Stimulated activated naive CD8-positive, alpha-beta T cell treated with anti-CD3 and anti-CD28 coated beads, Interleukin-15, Interleukin-2, amounts not matched to agents 100 ng/mL and 50 ng/mL, for 24 hours (primary cell): ENCODE measurements around the gene GRIN2A.

ENCODE experiments used
- H3K27ac Mint-ChIP-seq: one replicate; pipeline ENCODE4 v1.8.0; 2021; ENCODE audit warnings: mild to moderate bottlenecking, mixed read lengths
- H3K27me3 Mint-ChIP-seq: one replicate; pipeline ENCODE4 v1.8.0; 2021; ENCODE audit warnings: mixed read lengths
- H3K36me3 Mint-ChIP-seq: one replicate; pipeline ENCODE4 v1.8.0; 2021; ENCODE audit warnings: low read depth, mixed read lengths
- H3K4me1 Mint-ChIP-seq: one replicate; pipeline ENCODE4 v1.8.0; 2021; ENCODE audit warnings: low read depth, mixed read lengths
- H3K4me3 Mint-ChIP-seq: one replicate; pipeline ENCODE4 v1.8.0; 2021; ENCODE audit warnings: mild to moderate bottlenecking, mixed read lengths
- H3K9me3 Mint-ChIP-seq: one replicate; pipeline ENCODE4 v1.8.0; 2021; ENCODE audit warnings: mixed read lengths

GRIN2A gene

DNA sequence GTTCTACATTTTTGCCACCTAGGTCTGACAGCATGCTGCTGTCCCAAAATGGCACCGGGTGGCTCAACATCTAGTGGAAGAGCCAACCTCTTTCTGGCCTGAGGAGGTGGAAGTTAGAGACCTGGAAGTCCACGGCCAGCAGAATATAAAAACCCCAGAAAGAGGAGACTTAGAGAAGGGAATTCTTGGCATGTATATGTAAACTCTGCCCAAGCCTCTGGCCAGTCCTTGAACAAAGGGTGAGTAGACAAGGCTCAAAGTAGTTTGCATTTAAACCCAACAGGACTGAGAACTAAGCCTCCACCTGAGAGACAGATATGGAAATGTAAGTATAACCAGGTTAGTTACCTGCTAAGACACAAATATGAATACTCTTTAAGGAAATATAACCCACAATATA, 210.3 kb downstream of the GRIN2A start:
- H3K4me1 Mint-ChIP-seq = peaks cover 2% of the 10 kb centered on the region
- H3K36me3 Mint-ChIP-seq = no peaks in the 10 kb centered on the region
- H3K4me3 Mint-ChIP-seq = no peak overlapping the region
- peaks cover 20% of the 10 kb centered on the region for H3K27me3 Mint-ChIP-seq
- H3K9me3 Mint-ChIP-seq = peaks cover 10% of the 10 kb centered on the region
- H3K27ac Mint-ChIP-seq = no peak overlapping the region

DNA sequence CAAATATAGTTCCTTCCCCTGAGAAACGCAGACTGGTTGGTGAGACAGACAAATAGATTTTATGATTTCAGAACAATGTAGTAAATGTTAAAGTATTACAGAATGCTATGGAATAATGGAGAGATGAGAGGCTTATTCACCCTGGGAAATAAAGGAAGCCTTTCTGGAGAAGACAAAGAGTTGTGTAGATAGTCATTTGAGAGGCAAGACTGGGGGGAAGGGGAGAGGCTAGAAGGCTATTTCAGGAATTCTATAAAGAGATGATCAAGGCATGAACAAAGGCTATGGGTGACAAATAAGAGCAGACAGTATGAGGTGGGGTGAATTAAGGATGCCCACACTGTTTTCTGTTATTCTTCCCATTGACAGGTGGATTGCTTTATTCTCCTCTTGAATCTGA, 211.4 kb downstream of the GRIN2A start:
- Mint-ChIP-seq H3K36me3 (no peaks in the 10 kb centered on the region), H3K27me3 (peaks cover 20% of the 10 kb centered on the region), H3K9me3 (peaks cover 10% of the 10 kb centered on the region), H3K27ac (no peak overlapping the region), H3K4me1 (peaks cover 7% of the 10 kb centered on the region), H3K4me3 (no peak overlapping the region)

DNA sequence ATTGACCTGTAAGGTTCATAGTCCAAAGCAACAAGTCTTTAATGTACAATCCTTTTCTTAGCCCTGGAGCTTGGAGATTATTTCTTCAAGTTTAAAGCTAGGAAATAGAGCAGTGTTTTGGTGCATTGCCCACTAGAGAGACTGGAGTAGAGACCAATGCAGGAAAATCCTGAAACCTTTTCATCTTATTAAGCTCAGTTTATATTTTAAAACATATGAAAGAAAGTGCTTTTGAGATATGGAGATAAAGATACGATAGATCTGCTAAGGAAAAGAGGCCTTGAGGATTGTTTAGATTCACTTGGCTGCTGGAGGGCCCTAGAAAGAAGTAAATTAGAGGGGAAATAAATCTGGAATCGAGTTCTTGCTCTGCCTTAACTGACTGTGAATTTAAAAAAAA, 212.0 kb downstream of the GRIN2A start:
- H3K27me3 Mint-ChIP-seq = peaks cover 20% of the 10 kb centered on the region
- no peak overlapping the region for H3K4me3 Mint-ChIP-seq
- H3K27ac Mint-ChIP-seq = no peak overlapping the region
- peaks cover 10% of the 10 kb centered on the region for H3K9me3 Mint-ChIP-seq
- H3K36me3 Mint-ChIP-seq = no peaks in the 10 kb centered on the region
- H3K4me1 Mint-ChIP-seq = peaks cover 7% of the 10 kb centered on the region

DNA sequence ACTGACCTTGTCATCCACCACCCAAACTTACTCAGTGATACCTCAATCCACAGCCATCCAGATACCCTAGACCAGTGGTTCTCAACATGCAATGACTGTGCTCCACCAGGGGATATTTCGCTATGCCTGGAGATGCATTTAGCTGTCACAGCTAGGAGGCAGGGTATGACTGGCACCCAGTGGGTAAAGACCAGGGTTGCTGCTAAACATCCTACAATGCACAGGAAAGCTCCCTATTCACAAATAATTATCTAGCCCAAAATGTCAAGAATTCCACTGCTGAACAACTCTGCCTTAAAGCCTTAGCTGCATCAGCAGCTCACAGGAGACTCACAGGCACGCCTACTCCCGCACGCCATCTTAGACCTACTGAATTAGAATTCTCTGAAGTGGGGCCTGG, 212.6 kb downstream of the GRIN2A start:
- Mint-ChIP-seq H3K27me3 (peaks cover 20% of the 10 kb centered on the region), H3K9me3 (peaks cover 10% of the 10 kb centered on the region), H3K4me3 (no peak overlapping the region), H3K36me3 (no peaks in the 10 kb centered on the region), H3K27ac (no peak overlapping the region), H3K4me1 (peaks cover 7% of the 10 kb centered on the region)

DNA sequence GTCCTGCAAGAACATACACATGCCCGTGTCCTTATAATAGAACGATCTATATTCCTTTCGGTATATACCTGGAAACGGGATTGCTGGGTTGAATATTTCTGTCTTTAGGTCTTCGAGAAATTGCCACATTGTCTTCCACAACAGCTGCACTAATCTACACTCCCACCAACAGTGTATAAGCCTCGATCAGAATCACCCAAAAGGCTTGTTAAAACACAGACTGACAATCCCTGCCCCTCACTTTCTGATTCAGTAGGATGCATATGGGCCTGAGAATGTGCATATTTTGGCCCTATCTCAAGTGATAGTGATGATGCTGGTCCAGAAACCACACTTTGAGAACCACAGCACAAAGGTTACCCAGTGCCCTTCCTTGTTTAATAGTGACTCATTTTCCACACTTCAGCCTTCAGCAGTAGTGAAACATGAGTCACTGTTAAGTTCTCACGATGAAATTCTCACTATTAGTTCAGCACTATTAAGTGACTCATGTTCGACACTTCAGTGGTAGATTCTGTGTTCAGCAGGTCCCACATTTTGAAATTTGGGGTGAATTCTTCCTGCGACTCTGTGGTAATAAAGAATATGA, 215.6 kb downstream of the GRIN2A start:
- H3K27ac Mint-ChIP-seq = peak overlapping the region; percentile 14
- H3K36me3 Mint-ChIP-seq = no peaks in the 10 kb centered on the region
- H3K4me3 Mint-ChIP-seq = no peak overlapping the region
- peaks cover 7% of the 10 kb centered on the region for H3K4me1 Mint-ChIP-seq
- peaks cover 10% of the 10 kb centered on the region for H3K27me3 Mint-ChIP-seq
- peaks cover 4% of the 10 kb centered on the region for H3K9me3 Mint-ChIP-seq

DNA sequence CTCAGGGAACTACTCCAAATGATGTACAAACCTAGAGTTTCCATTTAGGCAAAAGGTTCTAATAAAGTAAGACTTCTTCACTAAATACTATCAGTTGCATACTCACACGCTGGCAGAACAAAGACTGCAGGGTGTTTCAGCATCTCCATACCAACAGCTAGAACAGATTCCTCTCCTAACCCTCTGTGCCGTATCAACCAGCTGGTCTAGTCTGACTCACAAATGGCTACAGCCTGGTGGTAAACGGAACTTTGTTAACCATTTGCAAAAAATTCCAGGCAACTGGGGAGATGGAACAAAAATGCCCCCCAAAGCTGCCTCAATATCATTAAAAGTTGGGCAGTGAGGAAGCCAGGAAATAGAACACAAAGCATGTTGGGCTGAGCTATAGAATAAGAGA, 217.1 kb downstream of the GRIN2A start:
- Mint-ChIP-seq H3K9me3 (peaks cover 4% of the 10 kb centered on the region), H3K27ac (no peak overlapping the region), H3K27me3 (peaks cover 5% of the 10 kb centered on the region), H3K4me1 (peaks cover 7% of the 10 kb centered on the region), H3K4me3 (no peak overlapping the region), H3K36me3 (no peaks in the 10 kb centered on the region)

DNA sequence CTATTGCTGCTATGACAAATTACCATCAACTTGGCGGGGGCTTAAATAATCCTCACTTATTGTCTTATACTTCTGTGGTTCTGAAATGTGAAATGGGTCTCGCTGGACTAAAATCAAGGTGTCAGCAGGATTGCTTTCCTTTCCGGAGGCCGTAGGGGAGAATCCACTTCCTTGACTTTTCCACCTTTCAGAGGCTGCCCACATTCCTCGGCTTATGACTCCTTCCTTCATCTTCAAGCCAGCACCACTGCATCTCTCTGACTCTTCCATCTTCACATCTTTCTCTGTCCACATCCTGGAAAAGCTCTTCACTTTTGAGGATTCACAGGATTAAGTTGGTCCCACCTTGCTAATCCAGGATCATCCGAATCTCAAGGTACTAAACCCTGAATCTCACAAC, 217.8 kb downstream of the GRIN2A start:
- Mint-ChIP-seq H3K4me1 (peaks cover 7% of the 10 kb centered on the region), H3K4me3 (no peak overlapping the region), H3K9me3 (peaks cover 4% of the 10 kb centered on the region), H3K36me3 (no peaks in the 10 kb centered on the region), H3K27ac (no peak overlapping the region), H3K27me3 (peaks cover 5% of the 10 kb centered on the region)

DNA sequence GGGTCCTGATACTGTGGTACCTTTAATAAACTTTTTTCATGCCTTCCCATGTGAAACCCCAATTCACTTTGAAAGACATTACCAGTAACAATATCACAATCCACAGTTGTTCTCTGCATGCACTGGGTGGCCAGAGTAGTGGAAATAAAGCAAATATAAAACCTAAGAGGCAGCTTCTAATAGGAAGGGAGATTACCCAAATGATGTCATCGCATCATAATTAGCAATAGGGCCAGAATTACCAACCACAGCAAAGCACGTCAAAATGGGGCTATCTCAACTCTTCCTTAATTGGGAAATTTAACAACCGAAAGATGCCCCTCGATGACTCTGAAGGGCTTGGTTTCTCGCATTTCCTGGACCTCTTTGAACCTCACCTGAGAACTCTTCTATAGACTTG, 224.8 kb downstream of the GRIN2A start:
- Mint-ChIP-seq H3K36me3 (no peaks in the 10 kb centered on the region), H3K4me3 (no peak overlapping the region), H3K27ac (no peak overlapping the region), H3K27me3 (no peaks in the 10 kb centered on the region), H3K4me1 (no peaks in the 10 kb centered on the region), H3K9me3 (no peaks in the 10 kb centered on the region)

DNA sequence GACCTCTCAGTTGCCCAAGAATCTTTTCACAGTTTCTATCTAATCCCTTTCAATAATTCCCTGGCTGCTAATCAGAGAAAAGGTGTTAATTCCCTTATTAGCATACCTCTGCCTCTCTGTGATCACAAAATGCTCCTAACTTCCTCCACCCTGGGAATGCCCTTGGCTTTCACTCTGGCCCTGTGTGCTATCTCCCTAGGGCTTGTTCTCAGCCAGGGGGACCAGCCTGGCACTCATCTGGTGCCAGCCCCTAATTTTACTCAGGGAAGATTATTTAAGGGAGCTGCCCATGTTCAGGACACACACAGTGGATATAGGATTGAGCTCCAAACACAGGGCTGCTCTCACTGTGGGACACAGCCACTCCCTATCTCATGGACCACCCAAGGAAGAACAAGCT, 225.2 kb downstream of the GRIN2A start:
- no peak overlapping the region for H3K27ac Mint-ChIP-seq
- no peaks in the 10 kb centered on the region for H3K36me3 Mint-ChIP-seq
- no peak overlapping the region for H3K4me3 Mint-ChIP-seq
- H3K9me3 Mint-ChIP-seq = no peaks in the 10 kb centered on the region
- no peaks in the 10 kb centered on the region for H3K27me3 Mint-ChIP-seq
- no peaks in the 10 kb centered on the region for H3K4me1 Mint-ChIP-seq

DNA sequence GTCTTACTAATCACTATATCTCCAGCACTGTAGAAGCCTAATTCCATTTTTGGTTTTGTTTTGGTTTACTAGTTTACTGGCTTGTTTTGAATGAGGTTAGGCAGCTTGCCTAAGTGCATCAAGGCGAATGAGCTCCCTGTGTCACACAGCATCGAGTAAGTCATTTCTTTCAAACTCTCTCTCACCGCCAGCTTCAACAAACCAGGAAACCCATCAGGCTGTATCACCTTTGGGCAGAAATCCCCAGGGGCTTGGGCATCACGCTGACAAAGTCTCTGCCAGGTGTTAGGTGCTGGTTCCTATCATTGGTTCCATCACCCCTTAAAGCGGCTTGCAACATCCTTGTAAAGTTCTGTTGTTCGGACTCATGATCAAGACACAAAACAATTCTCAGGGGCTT, 226.6 kb downstream of the GRIN2A start:
- no peak overlapping the region for H3K27ac Mint-ChIP-seq
- no peak overlapping the region for H3K4me3 Mint-ChIP-seq
- no peaks in the 10 kb centered on the region for H3K9me3 Mint-ChIP-seq
- no peaks in the 10 kb centered on the region for H3K36me3 Mint-ChIP-seq
- H3K4me1 Mint-ChIP-seq = no peaks in the 10 kb centered on the region
- H3K27me3 Mint-ChIP-seq = peaks cover 3% of the 10 kb centered on the region

DNA sequence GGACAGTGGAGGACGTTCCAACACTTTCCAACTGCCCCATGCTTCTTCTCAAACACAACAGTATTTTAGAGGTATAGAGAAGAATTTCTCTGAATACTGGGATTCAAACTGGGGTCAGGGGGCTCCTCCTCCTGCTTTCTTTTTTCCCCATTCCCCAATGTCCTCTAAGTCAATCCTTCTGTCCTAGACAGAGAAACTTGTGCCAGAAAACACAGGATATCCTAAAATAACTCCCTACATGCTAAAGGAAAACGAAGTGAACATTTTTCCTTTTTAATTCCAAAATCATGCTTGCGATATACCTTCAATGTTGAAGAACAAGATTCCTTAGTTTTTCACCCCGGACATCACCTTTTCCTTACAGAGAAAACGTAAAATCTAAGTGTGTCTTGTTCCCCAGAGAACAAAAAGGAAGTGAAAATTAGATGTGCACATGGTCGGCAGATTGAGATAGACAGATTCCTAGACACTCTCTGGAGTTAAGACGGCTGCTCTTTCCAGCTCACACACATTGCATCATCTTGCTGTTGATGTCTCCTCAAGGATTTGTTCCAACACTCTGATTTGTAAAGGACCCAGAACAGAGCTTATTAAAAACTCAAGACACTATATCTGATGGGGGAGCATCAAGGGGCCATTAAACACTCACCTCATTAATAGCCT, 228.2 kb downstream of the GRIN2A start:
- Mint-ChIP-seq H3K4me3 (no peak overlapping the region), H3K27me3 (peaks cover 8% of the 10 kb centered on the region), H3K27ac (no peak overlapping the region), H3K9me3 (no peaks in the 10 kb centered on the region), H3K4me1 (no peaks in the 10 kb centered on the region), H3K36me3 (no peaks in the 10 kb centered on the region)

DNA sequence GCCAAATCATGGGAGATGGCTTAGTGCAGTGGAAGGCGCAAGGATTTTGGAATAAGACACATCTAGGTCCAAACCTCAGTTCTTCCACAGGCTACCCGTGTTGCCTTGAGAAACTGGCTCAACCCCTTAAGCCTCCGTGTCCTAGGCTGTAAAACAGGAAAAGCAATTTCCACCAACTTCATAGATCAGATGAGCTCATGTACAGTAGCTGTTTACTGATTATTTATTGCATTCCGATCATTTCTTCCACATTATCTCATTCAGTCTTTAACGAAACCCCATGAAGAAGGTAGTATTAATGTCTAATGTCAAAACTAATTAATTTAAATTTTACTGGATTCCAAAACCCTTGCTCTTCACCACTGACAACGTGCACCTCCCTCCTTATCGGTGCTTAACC, 231.6 kb downstream of the GRIN2A start:
- Mint-ChIP-seq H3K9me3 (no peaks in the 10 kb centered on the region), H3K27me3 (peaks cover 8% of the 10 kb centered on the region), H3K4me1 (no peaks in the 10 kb centered on the region), H3K4me3 (no peak overlapping the region), H3K27ac (no peak overlapping the region), H3K36me3 (no peaks in the 10 kb centered on the region)

DNA sequence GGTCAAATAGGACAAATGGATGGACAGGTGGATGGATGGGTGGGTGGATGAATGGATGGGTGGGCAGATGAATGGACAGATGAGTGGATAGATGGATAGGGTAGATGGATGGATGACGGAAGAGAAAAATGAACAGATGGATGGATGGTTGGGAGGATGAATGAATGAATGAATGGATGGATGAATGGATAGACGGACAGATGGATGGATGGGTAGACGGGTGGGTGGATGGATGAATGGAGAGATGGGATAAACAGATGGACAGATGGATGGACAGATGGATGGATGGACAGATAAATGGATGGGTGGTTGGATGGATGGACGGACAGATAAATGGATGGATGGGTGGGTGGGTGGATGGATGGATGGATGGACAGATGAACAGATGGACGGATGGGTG, 232.8 kb downstream of the GRIN2A start:
- no peak overlapping the region for H3K4me3 Mint-ChIP-seq
- no peak overlapping the region for H3K27ac Mint-ChIP-seq
- no peaks in the 10 kb centered on the region for H3K4me1 Mint-ChIP-seq
- peaks cover 8% of the 10 kb centered on the region for H3K27me3 Mint-ChIP-seq
- H3K9me3 Mint-ChIP-seq = no peaks in the 10 kb centered on the region
- no peaks in the 10 kb centered on the region for H3K36me3 Mint-ChIP-seq

DNA sequence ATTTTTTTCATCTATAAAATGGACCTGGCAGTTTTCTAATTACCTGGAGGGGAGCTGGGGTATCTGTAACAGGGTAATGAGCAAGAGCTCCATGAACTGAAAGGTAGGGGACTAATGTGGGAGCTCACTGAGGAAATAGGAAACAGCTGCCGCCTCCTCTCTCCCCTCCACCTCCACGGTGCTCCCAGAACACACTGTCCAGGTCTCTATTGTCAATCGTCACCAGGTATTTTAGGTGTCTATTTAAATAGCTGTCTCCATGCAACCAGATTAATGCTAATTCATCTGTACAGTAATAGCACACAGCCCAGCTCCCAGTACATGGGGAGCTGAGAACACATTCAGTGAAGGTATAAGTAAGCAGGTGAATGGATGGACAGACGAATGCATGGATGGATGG, 233.3 kb downstream of the GRIN2A start:
- Mint-ChIP-seq H3K27me3 (peaks cover 8% of the 10 kb centered on the region), H3K9me3 (no peaks in the 10 kb centered on the region), H3K36me3 (no peaks in the 10 kb centered on the region), H3K27ac (no peak overlapping the region), H3K4me3 (no peak overlapping the region), H3K4me1 (no peaks in the 10 kb centered on the region)

DNA sequence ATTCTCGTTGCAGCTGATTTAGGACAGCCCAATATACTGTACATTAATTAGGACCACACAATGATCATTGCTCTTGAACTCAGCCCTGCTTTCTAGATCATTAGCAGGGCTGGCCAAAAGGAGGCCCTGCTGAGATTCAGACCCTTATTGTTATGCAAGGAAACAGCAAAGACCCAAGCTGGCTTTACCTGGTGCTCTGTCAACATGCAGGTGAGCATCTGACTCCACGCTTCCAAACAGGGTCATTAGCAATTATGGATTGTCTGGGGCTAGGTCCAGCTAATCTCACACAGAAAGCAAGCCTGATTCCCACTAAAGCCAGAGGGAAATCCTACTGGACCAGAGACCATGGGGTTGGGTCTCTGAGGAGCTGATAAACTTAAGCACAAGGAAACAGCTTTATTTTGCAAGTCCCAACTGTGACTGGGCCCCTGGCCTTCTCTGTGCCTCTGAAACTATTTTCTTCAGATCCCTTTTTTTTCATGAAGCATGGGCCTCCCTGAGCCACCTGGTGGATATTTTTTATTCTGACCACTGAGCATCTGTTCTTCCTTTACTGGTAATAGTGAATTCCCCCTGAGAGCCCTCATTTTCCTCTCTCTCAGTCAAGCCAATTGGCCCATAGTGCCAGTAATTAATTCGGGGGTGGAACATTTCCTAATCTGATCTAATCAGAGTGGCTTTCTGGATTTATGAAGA, 236.1 kb downstream of the GRIN2A start:
- H3K36me3 Mint-ChIP-seq = no peaks in the 10 kb centered on the region
- H3K27me3 Mint-ChIP-seq = peaks cover 8% of the 10 kb centered on the region
- H3K9me3 Mint-ChIP-seq = peaks cover 3% of the 10 kb centered on the region
- H3K4me1 Mint-ChIP-seq = no peaks in the 10 kb centered on the region
- H3K4me3 Mint-ChIP-seq = no peak overlapping the region
- H3K27ac Mint-ChIP-seq = no peak overlapping the region

DNA sequence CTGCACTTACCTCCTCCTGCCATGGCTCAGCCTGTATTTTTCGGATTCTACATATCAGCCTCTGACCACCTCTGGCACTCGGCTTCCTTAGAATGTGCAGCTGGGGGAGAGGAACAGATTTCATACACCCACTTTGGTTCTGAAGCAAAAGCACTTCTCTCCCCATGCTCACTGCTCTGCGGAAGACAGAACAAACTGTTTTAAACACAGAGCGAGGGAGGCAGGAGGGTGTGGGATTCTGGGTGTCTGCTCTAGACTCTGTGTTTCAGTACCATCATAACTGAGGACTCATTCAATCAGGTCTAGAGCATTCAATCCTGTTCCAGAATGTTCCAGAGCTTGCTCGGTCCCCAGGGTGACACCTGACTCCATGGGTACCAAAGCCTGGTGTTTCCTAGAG, 239.1 kb downstream of the GRIN2A start:
- Mint-ChIP-seq H3K9me3 (peaks cover 3% of the 10 kb centered on the region), H3K36me3 (no peaks in the 10 kb centered on the region), H3K27ac (no peak overlapping the region), H3K27me3 (no peaks in the 10 kb centered on the region), H3K4me3 (no peak overlapping the region), H3K4me1 (no peaks in the 10 kb centered on the region)
